HepG2 (cell line): ENCODE results near the gene B4GALT2. TPM values are rescaled to one million over a fixed set of nuclear protein-coding genes. Genes with fewer than 3 reads are reported as not detected.

Source experiments
- ATAC-seq: fragments of 200-7000 bp; cut with Tn5 transposase; 3 replicates; pipeline ENCODE4 v1.9.1; 2020; ENCODE audit warnings: mild to moderate bottlenecking, moderate library complexity
- BruUV-seq: library from RNA; stranded (reverse); fragments of 400-500 nt; replicated peaks from 2 replicates; lab custom pipeline; 2021; lab: Mats Ljungman, UMichigan
- CTCF ChIA-PET: fragments of 300-600 bp; formaldehyde crosslinking; extraction: SDS; loops from one replicate; lab custom pipeline; 2021; ENCODE audit warnings: low total read pairs, inconsistent platforms, low intra/inter-chr PET ratio; lab: Yijun Ruan, JAX
- POLR2A ChIA-PET: fragments of 350-600 bp; sonication (Branson Sonifier 250); formaldehyde crosslinking; loops from one replicate; lab custom pipeline; 2020; ENCODE audit warnings: antibody characterized with exemption, inconsistent platforms; lab: Yijun Ruan, JAX
- DNase-seq: peaks from one replicate; pipeline ENCODE4 v3.0.0-alpha.2; 2015; ENCODE audit warnings: low spot score
- FAIRE-seq: peaks from 3 replicates; lab custom pipeline; 2011; peaks lifted over from hg19 to GRCh38; lab: Jason Lieb, UNC
- H2AFZ ChIP-seq: one replicate; pipeline ENCODE4 v1.6.1; 2011; ENCODE audit warnings: low read length, inconsistent platforms
- H3K27ac ChIP-seq: fragments of 300-600 bp; 3 replicates; pipeline ENCODE4 v1.8.0; 2011; ENCODE audit warnings: mixed run types, mild to moderate bottlenecking, mixed read lengths, low read length, inconsistent platforms; ENCODE audit not compliant: insufficient read depth; ENCODE audit errors: extremely low read length
- H3K27me3 ChIP-seq, 2 experiments: fragments of 200-600 bp in 1 of 2; 2 replicates in 1 of 2; 3 replicates in 1 of 2; pipeline versions ENCODE4 v1.6.0 to v1.8.0; 2011; ENCODE audit warnings: low read length in 2 of 2, mild to moderate bottlenecking in 2 of 2, moderate library complexity in 2 of 2, inconsistent platforms in 1 of 2; ENCODE audit not compliant: insufficient read depth in 2 of 2, control insufficient read depth in 1 of 2
- H3K36me3 ChIP-seq, 2 experiments: fragments of 200-600 bp in 1 of 2; replicated peaks in 1 of 2; 2 replicates in 1 of 2; 3 replicates in 1 of 2; pipeline versions ENCODE4 v1.5.1 to v1.8.0; 2011; ENCODE audit warnings: low read length in 2 of 2, inconsistent platforms in 1 of 2; ENCODE audit not compliant: insufficient read depth in 2 of 2, control insufficient read depth in 1 of 2
- H3K4me1 ChIP-seq: 2 replicates; pipeline ENCODE4 v1.5.1; 2012; ENCODE audit warnings: low read length, inconsistent platforms; ENCODE audit not compliant: insufficient read depth
- H3K4me2 ChIP-seq: 2 replicates; pipeline ENCODE4 v1.6.0; 2011; ENCODE audit warnings: low read depth, low read length, inconsistent platforms
- H3K4me3 ChIP-seq, 3 experiments: fragments of 200-600 bp in 1 of 3; sonication (generic), shearing (Covaris generic) in 1 of 3; replicated peaks in 1 of 3; 2 replicates each; pipeline ENCODE4 v1.5.1; 2011 to 2016; ENCODE audit warnings: low read length in 3 of 3, inconsistent platforms in 2 of 3, low read depth in 2 of 3, mild to moderate bottlenecking in 2 of 3, control low read depth in 1 of 3, mixed read lengths in 1 of 3; ENCODE audit not compliant: insufficient read depth in 1 of 3
- H3K79me2 ChIP-seq: one replicate; pipeline ENCODE4 v1.6.1; 2011; ENCODE audit warnings: low read length, inconsistent platforms; ENCODE audit not compliant: insufficient read depth
- H3K9ac ChIP-seq: 2 replicates; pipeline ENCODE4 v1.6.0; 2011; ENCODE audit warnings: mild to moderate bottlenecking, low read depth, low read length, inconsistent platforms; ENCODE audit not compliant: insufficient read depth
- H3K9me3 ChIP-seq: 2 replicates; pipeline ENCODE4 v1.5.1; 2012; ENCODE audit warnings: mild to moderate bottlenecking, low read length
- H4K20me1 ChIP-seq: 2 replicates; pipeline ENCODE4 v1.6.0; 2011; ENCODE audit warnings: inconsistent platforms, mild to moderate bottlenecking, low read length, moderate library complexity; ENCODE audit not compliant: insufficient read depth
- AGO2 ChIP-seq: fragments of 200-400 bp; formaldehyde crosslinking; optimal IDR thresholded peaks from 2 replicates; pipeline ENCODE3; 2017; ENCODE audit warnings: mild to moderate bottlenecking, low read depth, low read length, moderate library complexity
- CBFB ChIP-seq: sonication (generic); formaldehyde crosslinking; IDR thresholded peaks from 2 replicates; pipeline ENCODE4 v1.4.0; 2020; ENCODE audit warnings: missing genetic modification reagents
- GABPB1 ChIP-seq: IDR thresholded peaks from 2 replicates; pipeline ENCODE4 v1.6.1; 2016; ENCODE audit warnings: mild to moderate bottlenecking, missing genetic modification reagents, moderate library complexity, missing compliant biosample characterization
- NCOR1 ChIP-seq: fragments of 200-600 bp; sonication (generic); IDR thresholded peaks from 2 replicates; pipeline ENCODE4 v1.7.0; 2017; ENCODE audit warnings: antibody characterized with exemption, low read length, borderline replicate concordance
- SRSF9 ChIP-seq: fragments of 200-400 bp; formaldehyde crosslinking; IDR thresholded peaks from 2 replicates; pipeline ENCODE4 v1.6.1; 2018; ENCODE audit warnings: borderline replicate concordance, mild to moderate bottlenecking, low read depth, low read length; ENCODE audit not compliant: insufficient read depth, poor library complexity, severe bottlenecking
- TP53 ChIP-seq: sonication (generic); formaldehyde crosslinking; conservative IDR thresholded peaks from 2 replicates; pipeline ENCODE4 v1.4.0; 2020; ENCODE audit warnings: missing genetic modification reagents
- ZNF572 ChIP-seq: sonication (generic); formaldehyde crosslinking; IDR thresholded peaks from 2 replicates; pipeline ENCODE4 v1.5.1; 2020; ENCODE audit warnings: mild to moderate bottlenecking, missing genetic modification reagents
- ZNF614 ChIP-seq: IDR thresholded peaks from 2 replicates; pipeline ENCODE4 v1.6.1; 2018; ENCODE audit warnings: missing biosample characterization, missing genetic modification reagents, inconsistent platforms, borderline replicate concordance
- ZNF766 ChIP-seq: sonication (generic); formaldehyde crosslinking; IDR thresholded peaks from 2 replicates; pipeline ENCODE4 v1.5.0; 2020; ENCODE audit warnings: missing genetic modification reagents, borderline replicate concordance
- ZNF777 ChIP-seq: sonication (generic); formaldehyde crosslinking; IDR thresholded peaks from 2 replicates; pipeline ENCODE4 v1.4.0; 2020; ENCODE audit warnings: missing genetic modification reagents
- ZNF782 ChIP-seq: sonication (generic); formaldehyde crosslinking; IDR thresholded peaks from 2 replicates; pipeline ENCODE4 v1.4.0; 2020; ENCODE audit warnings: missing genetic modification reagents, mild to moderate bottlenecking, borderline replicate concordance
- WGBS: methylation state at CpG from one replicate; pipeline ENCODE4 v1.1.6; 2017; ENCODE audit warnings: low lambda C conversion rate; 5-methylcytosine and 5-hydroxymethylcytosine counted together
- in situ Hi-C: cut with HindIII; loops from 2 replicates; pipeline ENCODE4 v1.10.0; 2017; ENCODE audit warnings: low pct_unique_long_range_greater_than_20kb; ENCODE audit not compliant: extremely low pct_ligation_motif_present
- intact Hi-C: fragments of 100-400 bp; cut with micrococcal nuclease; formaldehyde crosslinking; loops from one replicate; pipeline ENCODE4 v1.10.0; 2022; ENCODE audit not compliant: unreplicated experiment
- polyA plus RNA-seq, 8 experiments: library from polyadenylated mRNA; depleted of rRNA in 3 of 8; stranded (reverse) in 7 of 8; unstranded in 1 of 8; fragments of >200 nt; fragmentation: Illumina TruSeq in 4 of 8; extraction: Trizol in 4 of 8; gene quantifications; 2 replicates each; pipeline versions ENCODE4 v1.2.1 to v1.2.3, GENCODE V29; 2011 to 2016; ENCODE audit warnings: low read depth in 4 of 8, missing spikeins in 1 of 8, mixed read lengths in 1 of 8; ENCODE audit not compliant: insufficient read depth in 1 of 8
- total RNA-seq, 5 experiments: library from RNA; depleted of rRNA; stranded (reverse); fragments of >200 nt; fragmentation: Illumina TruSeq; extraction: Trizol; gene quantifications; 2 replicates each; pipeline ENCODE4 v1.2.3, GENCODE V29; 2016; ENCODE audit warnings: low read depth in 1 of 5
- TF ChIP-seq, protein P1 (sequence below): sonication (generic); formaldehyde crosslinking; IDR thresholded peaks from 2 replicates; pipeline ENCODE4 v1.4.0; 2020; ENCODE audit warnings: mild to moderate bottlenecking, missing genetic modification reagents
- TF ChIP-seq, protein P2 (sequence below): sonication (generic); formaldehyde crosslinking; IDR thresholded peaks from 2 replicates; pipeline ENCODE4 v1.4.0; 2020; ENCODE audit warnings: missing genetic modification reagents

The B4GALT2 gene
- total and polyA plus RNA-seq, 2 of the 13 experiments (the other 11 are each of a cell fraction or from before 2014, with no cell fraction given), result 41.9 to 78.0 TPM

DNA sequence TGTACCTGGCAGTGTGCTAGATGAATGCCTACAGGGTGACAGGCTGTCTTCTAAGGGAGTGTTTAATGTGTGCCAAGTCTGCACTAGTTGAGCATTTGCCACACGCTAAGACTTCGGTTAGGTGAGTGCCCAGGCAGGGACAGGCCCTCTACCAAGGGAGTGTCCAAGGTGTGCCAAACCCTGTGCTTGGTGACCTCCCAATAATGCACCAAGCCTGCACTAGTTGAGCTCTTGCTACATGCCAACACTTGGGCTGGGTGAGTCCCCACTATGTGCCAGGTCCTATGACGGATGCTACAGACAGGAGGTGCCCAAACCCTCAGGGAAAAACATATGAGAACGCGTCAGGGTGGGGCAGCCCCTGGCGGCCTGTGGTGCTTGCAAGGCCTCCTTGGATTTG, 41.5 kb downstream of the B4GALT2 start:
- in situ Hi-C loops, result no loop called here
- Histone ChIP-seq H3K27ac (no peak overlapping the region), H3K9me3 (no peaks in the 10 kb centered on the region), H3K4me3 (no peak overlapping the region), H3K36me3 (peaks cover 4 to 23% of the 10 kb centered on the region in 2 experiments; a peak in 3 of 5 replicates), H3K4me2 (no peak overlapping the region), H4K20me1 (no peaks in the 10 kb centered on the region), H3K79me2 (no peaks in the 10 kb centered on the region), H3K9ac (no peak overlapping the region), H3K4me1 (peaks cover 3% of the 10 kb centered on the region), H3K27me3 (no peaks in the 10 kb centered on the region), H2AFZ (no peak overlapping the region)
- DNase-seq (no peak), ATAC-seq (no peak), FAIRE-seq (no peak)
- ChIA-PET POLR2A (no interaction called here), CTCF (no interaction called here)
- TF ChIP-seq GABPB1 (CRISPR knock-in tag) (no peak), TP53 (CRISPR knock-in tag) (no peak), ZNF782 (no peak), NCOR1 (no peak), ZNF614 (CRISPR knock-in tag) (no peak), ZNF572 (CRISPR knock-in tag) (no peak), ZNF777 (no peak), ZNF766 (CRISPR knock-in tag) (no peak), CBFB (CRISPR knock-in tag) (no peak), AGO2 (no peak), SRSF9 (no peak)
- TF ChIP-seq, protein P1, sequence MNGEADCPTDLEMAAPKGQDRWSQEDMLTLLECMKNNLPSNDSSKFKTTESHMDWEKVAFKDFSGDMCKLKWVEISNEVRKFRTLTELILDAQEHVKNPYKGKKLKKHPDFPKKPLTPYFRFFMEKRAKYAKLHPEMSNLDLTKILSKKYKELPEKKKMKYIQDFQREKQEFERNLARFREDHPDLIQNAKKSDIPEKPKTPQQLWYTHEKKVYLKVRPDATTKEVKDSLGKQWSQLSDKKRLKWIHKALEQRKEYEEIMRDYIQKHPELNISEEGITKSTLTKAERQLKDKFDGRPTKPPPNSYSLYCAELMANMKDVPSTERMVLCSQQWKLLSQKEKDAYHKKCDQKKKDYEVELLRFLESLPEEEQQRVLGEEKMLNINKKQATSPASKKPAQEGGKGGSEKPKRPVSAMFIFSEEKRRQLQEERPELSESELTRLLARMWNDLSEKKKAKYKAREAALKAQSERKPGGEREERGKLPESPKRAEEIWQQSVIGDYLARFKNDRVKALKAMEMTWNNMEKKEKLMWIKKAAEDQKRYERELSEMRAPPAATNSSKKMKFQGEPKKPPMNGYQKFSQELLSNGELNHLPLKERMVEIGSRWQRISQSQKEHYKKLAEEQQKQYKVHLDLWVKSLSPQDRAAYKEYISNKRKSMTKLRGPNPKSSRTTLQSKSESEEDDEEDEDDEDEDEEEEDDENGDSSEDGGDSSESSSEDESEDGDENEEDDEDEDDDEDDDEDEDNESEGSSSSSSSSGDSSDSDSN (CRISPR knock-in tag), result no peak
- TF ChIP-seq, protein P2, sequence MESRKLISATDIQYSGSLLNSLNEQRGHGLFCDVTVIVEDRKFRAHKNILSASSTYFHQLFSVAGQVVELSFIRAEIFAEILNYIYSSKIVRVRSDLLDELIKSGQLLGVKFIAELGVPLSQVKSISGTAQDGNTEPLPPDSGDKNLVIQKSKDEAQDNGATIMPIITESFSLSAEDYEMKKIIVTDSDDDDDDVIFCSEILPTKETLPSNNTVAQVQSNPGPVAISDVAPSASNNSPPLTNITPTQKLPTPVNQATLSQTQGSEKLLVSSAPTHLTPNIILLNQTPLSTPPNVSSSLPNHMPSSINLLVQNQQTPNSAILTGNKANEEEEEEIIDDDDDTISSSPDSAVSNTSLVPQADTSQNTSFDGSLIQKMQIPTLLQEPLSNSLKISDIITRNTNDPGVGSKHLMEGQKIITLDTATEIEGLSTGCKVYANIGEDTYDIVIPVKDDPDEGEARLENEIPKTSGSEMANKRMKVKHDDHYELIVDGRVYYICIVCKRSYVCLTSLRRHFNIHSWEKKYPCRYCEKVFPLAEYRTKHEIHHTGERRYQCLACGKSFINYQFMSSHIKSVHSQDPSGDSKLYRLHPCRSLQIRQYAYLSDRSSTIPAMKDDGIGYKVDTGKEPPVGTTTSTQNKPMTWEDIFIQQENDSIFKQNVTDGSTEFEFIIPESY (CRISPR knock-in tag), result no peak
- no TSS peak for BruUV-seq
- intact Hi-C loops, result no loop called here
- WGBS, result 86% methylated on average over 6 of the region's 6 CpGs
